IgD-negative memory B cell (primary cell): ENCODE results near the gene MRPL3. TPM values are rescaled to one million over a fixed set of nuclear protein-coding genes. Genes with fewer than 3 reads are reported as not detected.

Source experiments
- polyA plus RNA-seq: library from polyadenylated mRNA; unstranded; fragments of 300-500 nt; fragmentation: Illumina TruSeq; gene quantifications from one replicate; pipeline ENCODE4 v1.2.3, GENCODE V29; 2021

MRPL3 gene
- polyA plus RNA-seq, 1 donor from 2014 or later, result 54.6 TPM

Other genes starting within 250 kb of the MRPL3 start
- gene NUDT16, start 121.2 kb downstream of the MRPL3 start, polyA plus RNA-seq, result 3.8 TPM